CD14-positive monocyte (primary cell): Measurements from ENCODE around the gene IRX1. TPM values are rescaled to one million over a fixed set of nuclear protein-coding genes. Genes with fewer than 3 reads are reported as not detected.

ENCODE experiments used
- DNase-seq, 3 donors: peaks; one replicate each; pipeline ENCODE4 v3.0.0-alpha.2; 2011 to 2022
- H2AFZ ChIP-seq: 2 replicates; pipeline ENCODE4 v1.6.0; 2012; ENCODE audit warnings: mild to moderate bottlenecking, low read depth, low read length, inconsistent platforms; ENCODE audit not compliant: insufficient read depth, poor library complexity, severe bottlenecking
- H3K27ac ChIP-seq, 2 donors: 1 replicate in 1 of 2; 2 replicates in 1 of 2; pipeline ENCODE4 v1.5.1; 2012 to 2013; ENCODE audit warnings: low read length in 2 of 2, control low read depth in 1 of 2, inconsistent platforms in 1 of 2, low read depth in 1 of 2, mild to moderate bottlenecking in 1 of 2
- H3K27me3 ChIP-seq, 2 donors: one replicate each; pipeline versions ENCODE4 v1.6.0 to v1.6.1; 2011 to 2013; ENCODE audit warnings: low read length in 2 of 2; ENCODE audit not compliant: control insufficient read depth in 2 of 2, insufficient read depth in 2 of 2
- H3K36me3 ChIP-seq, 2 donors: replicated peaks in 1 of 2; 1 replicate in 1 of 2; 2 replicates in 1 of 2; pipeline versions ENCODE4 v1.5.1 to v1.6.1; 2012 to 2013; ENCODE audit warnings: low read length in 2 of 2, control low read depth in 1 of 2, inconsistent platforms in 1 of 2, mild to moderate bottlenecking in 1 of 2; ENCODE audit not compliant: insufficient read depth in 2 of 2, control insufficient read depth in 1 of 2
- H3K4me1 ChIP-seq, 2 donors: 1 replicate in 1 of 2; 2 replicates in 1 of 2; pipeline versions ENCODE4 v1.5.1 to v1.6.1; 2012 to 2013; ENCODE audit warnings: low read length in 2 of 2, control low read depth in 1 of 2, inconsistent platforms in 1 of 2, mild to moderate bottlenecking in 1 of 2, moderate library complexity in 1 of 2; ENCODE audit not compliant: insufficient read depth in 2 of 2, control insufficient read depth in 1 of 2
- H3K4me2 ChIP-seq: replicated peaks from 2 replicates; pipeline ENCODE3; 2012; ENCODE audit warnings: low read length, moderate library complexity, mild to moderate bottlenecking; ENCODE audit not compliant: poor library complexity, severe bottlenecking; ENCODE audit errors: extremely low read depth
- H3K4me3 ChIP-seq, 3 experiments: fragments of 200-600 bp in 1 of 3; sonication (generic) in 1 of 3; replicated peaks in 1 of 3; 1 replicate in 2 of 3; 2 replicates in 1 of 3; pipeline ENCODE4 v1.5.1; 2011 to 2013; ENCODE audit warnings: low read length in 3 of 3, mild to moderate bottlenecking in 3 of 3, control low read depth in 2 of 3, low read depth in 2 of 3, inconsistent platforms in 1 of 3, moderate library complexity in 1 of 3
- H3K79me2 ChIP-seq: 2 replicates; pipeline ENCODE4 v1.6.0; 2012; ENCODE audit warnings: mild to moderate bottlenecking, control low read depth, inconsistent platforms, low read length, moderate library complexity; ENCODE audit not compliant: insufficient read depth
- H3K9ac ChIP-seq: 2 replicates; pipeline ENCODE4 v1.6.0; 2017; ENCODE audit warnings: low read length, mild to moderate bottlenecking; ENCODE audit not compliant: insufficient read depth, poor library complexity, severe bottlenecking
- H3K9me3 ChIP-seq, 2 donors: replicated peaks in 1 of 2; 1 replicate in 1 of 2; 2 replicates in 1 of 2; pipeline versions ENCODE4 v1.5.1 to v1.6.1; 2012 to 2013; ENCODE audit warnings: low read length in 2 of 2, control low read depth in 1 of 2; ENCODE audit not compliant: control insufficient read depth in 1 of 2, insufficient read depth in 1 of 2
- H4K20me1 ChIP-seq: 2 replicates; pipeline ENCODE4 v1.6.0; 2012; ENCODE audit warnings: mild to moderate bottlenecking, low read length, control low read depth, moderate library complexity; ENCODE audit not compliant: insufficient read depth
- H3K27ac Mint-ChIP-seq, 7 donors: one replicate each; pipeline ENCODE4 v1.8.0; 2020; ENCODE audit warnings: mild to moderate bottlenecking in 7 of 7, mixed read lengths in 7 of 7, moderate library complexity in 6 of 7, inconsistent platforms in 2 of 7
- H3K27me3 Mint-ChIP-seq, 3 donors: one replicate each; pipeline ENCODE4 v1.8.0; 2021 to 2022; ENCODE audit warnings: low read depth in 3 of 3, mild to moderate bottlenecking in 3 of 3, mixed read lengths in 3 of 3, moderate library complexity in 3 of 3, inconsistent platforms in 1 of 3
- H3K36me3 Mint-ChIP-seq, 2 donors: one replicate each; pipeline ENCODE4 v1.8.0; 2020; ENCODE audit warnings: mixed read lengths in 2 of 2, inconsistent platforms in 1 of 2, mild to moderate bottlenecking in 1 of 2
- H3K4me1 Mint-ChIP-seq: one replicate; pipeline ENCODE4 v1.8.0; 2020; ENCODE audit warnings: mild to moderate bottlenecking, mixed read lengths
- H3K4me3 Mint-ChIP-seq, 2 donors: one replicate each; pipeline ENCODE4 v1.8.0; 2020; ENCODE audit warnings: mild to moderate bottlenecking in 2 of 2, mixed read lengths in 2 of 2, moderate library complexity in 1 of 2
- H3K9me3 Mint-ChIP-seq, 7 donors: one replicate each; pipeline ENCODE4 v1.8.0; 2020 to 2022; ENCODE audit warnings: mixed read lengths in 7 of 7, mild to moderate bottlenecking in 6 of 7, moderate library complexity in 6 of 7, inconsistent platforms in 2 of 7
- WGBS: methylation state at CpG from one replicate; pipeline ENCODE4 v1.1.5; 2013; ENCODE audit warnings: missing lambda C conversion rate; ENCODE audit not compliant: insufficient coverage; 5-methylcytosine and 5-hydroxymethylcytosine counted together
- intact Hi-C, 2 donors: fragments of 100-400 bp; cut with micrococcal nuclease; formaldehyde crosslinking; loops; one replicate each; pipeline versions ENCODE4 v1.15.0 to v1.15.1; 2023
- polyA plus RNA-seq, 3 donors: library from polyadenylated mRNA; depleted of rRNA in 1 of 3; unstranded in 2 of 3; stranded (reverse) in 1 of 3; fragments of 300-500 nt in 2 of 3; fragments of >200 nt in 1 of 3; fragmentation: Illumina TruSeq in 2 of 3; gene quantifications; 1 replicate in 2 of 3; 2 replicates in 1 of 3; pipeline ENCODE4 v1.2.3, GENCODE V29; 2012 to 2021
- TF ChIP-seq, protein P1 (sequence below): fragments of 200-600 bp; IDR thresholded peaks from one replicate; pipeline ENCODE4 v1.8.0; 2022; ENCODE audit warnings: antibody characterized with exemption, mild to moderate bottlenecking

IRX1 gene
- polyA plus RNA-seq, 3 donors: not detected

GRCh38 chr5:3600106-3601060 lies 4.8 kb downstream of the IRX1 start:
- Histone ChIP-seq H3K4me2 (no peak overlapping the region), H4K20me1 (no peaks in the 10 kb centered on the region), H3K9me3 (peaks cover 0 to 43% of the 10 kb centered on the region in 2 donors), H3K4me1 (no peaks in the 10 kb centered on the region), H3K36me3 (no peaks in the 10 kb centered on the region), H3K27me3 (peaks cover 45 to 91% of the 10 kb centered on the region in 2 donors), H2AFZ (no peak overlapping the region), H3K4me3 (no peak overlapping the region), H3K27ac (no peak overlapping the region), H3K9ac (no peak overlapping the region), H3K79me2 (no peaks in the 10 kb centered on the region)
- H3K4me3 Mint-ChIP-seq: peak overlapping the region in 1 of 2 donors; percentile 67
- intact Hi-C loops: no loop called here
- DNase-seq: no peak
- TF ChIP-seq, protein P1, sequence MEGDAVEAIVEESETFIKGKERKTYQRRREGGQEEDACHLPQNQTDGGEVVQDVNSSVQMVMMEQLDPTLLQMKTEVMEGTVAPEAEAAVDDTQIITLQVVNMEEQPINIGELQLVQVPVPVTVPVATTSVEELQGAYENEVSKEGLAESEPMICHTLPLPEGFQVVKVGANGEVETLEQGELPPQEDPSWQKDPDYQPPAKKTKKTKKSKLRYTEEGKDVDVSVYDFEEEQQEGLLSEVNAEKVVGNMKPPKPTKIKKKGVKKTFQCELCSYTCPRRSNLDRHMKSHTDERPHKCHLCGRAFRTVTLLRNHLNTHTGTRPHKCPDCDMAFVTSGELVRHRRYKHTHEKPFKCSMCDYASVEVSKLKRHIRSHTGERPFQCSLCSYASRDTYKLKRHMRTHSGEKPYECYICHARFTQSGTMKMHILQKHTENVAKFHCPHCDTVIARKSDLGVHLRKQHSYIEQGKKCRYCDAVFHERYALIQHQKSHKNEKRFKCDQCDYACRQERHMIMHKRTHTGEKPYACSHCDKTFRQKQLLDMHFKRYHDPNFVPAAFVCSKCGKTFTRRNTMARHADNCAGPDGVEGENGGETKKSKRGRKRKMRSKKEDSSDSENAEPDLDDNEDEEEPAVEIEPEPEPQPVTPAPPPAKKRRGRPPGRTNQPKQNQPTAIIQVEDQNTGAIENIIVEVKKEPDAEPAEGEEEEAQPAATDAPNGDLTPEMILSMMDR: no peak
- WGBS: 5% methylated on average over 64 of the region's 71 CpGs
- H3K9me3 Mint-ChIP-seq: peaks cover 0 to 35% (median 11%) of the 10 kb centered on the region in 7 donors
- no peaks in the 10 kb centered on the region for H3K4me1 Mint-ChIP-seq
- no peak overlapping the region for H3K27ac Mint-ChIP-seq
- peaks cover 83 to 95% (median 91%) of the 10 kb centered on the region in 3 donors for H3K27me3 Mint-ChIP-seq
- H3K36me3 Mint-ChIP-seq: peaks cover 4 to 6% of the 10 kb centered on the region in 2 donors

DNA sequence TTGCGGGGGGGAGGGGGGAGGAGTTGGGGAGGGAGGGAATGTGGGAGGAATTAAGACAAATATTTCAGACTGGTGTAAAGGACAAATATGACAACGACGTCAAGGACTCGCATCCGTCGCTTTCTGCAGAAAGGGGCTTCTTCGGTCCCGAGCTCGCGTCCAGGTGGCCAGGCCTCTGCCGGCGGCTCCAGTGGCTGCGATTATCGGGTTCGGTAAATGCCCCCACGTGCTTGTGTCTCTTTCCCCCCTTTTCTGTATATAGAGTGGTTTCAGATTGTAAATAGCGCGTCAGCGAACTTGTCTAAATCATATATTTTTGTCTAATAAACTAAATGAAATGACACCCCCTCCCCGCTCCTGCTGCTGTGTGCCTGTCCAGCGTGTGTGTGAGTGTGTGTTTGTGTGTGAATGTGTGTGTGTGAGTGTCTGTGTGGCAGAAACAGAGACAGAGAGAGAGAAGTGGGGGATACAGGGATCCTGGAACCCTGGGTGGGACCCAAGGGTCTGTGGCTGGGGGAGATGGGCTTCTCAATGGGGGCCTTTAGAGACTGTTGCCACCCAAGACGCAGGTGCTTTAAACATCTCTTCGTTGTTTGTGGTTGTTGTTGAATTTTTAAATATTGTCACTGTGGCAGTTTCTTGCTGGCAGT lies 5.6 kb downstream of the IRX1 start:
- peaks cover 4 to 6% of the 10 kb centered on the region in 2 donors for H3K36me3 Mint-ChIP-seq
- intact Hi-C loops: no loop called here
- no peak overlapping the region for H3K4me3 ChIP-seq
- H3K9me3 ChIP-seq: peaks cover 0 to 43% of the 10 kb centered on the region in 2 donors
- H3K79me2 ChIP-seq: no peaks in the 10 kb centered on the region
- no peak overlapping the region for H2AFZ ChIP-seq
- H3K4me1 ChIP-seq: no peaks in the 10 kb centered on the region
- no peak overlapping the region for H3K4me2 ChIP-seq
- TF ChIP-seq, protein P1: no peak
- H3K27me3 Mint-ChIP-seq: peaks cover 90 to 100% (median 98%) of the 10 kb centered on the region in 3 donors
- H3K9me3 Mint-ChIP-seq: peaks cover 0 to 34% (median 15%) of the 10 kb centered on the region in 7 donors
- H3K27me3 ChIP-seq: peaks cover 47 to 98% of the 10 kb centered on the region in 2 donors
- no peaks in the 10 kb centered on the region for H4K20me1 ChIP-seq
- H3K27ac ChIP-seq: no peak overlapping the region
- no peak overlapping the region for H3K27ac Mint-ChIP-seq
- no peaks in the 10 kb centered on the region for H3K36me3 ChIP-seq
- H3K4me1 Mint-ChIP-seq: no peaks in the 10 kb centered on the region
- no peak for DNase-seq
- H3K9ac ChIP-seq: no peak overlapping the region
- WGBS: 10% methylated on average over 8 of the region's 23 CpGs
- peak overlapping the region in 1 of 2 donors; percentile 65 for H3K4me3 Mint-ChIP-seq
